NT2/D1 (cell line): ENCODE measurements around the gene DCC.

Experiments used
- SUZ12 ChIP-seq: IDR thresholded peaks from 2 replicates; pipeline ENCODE4 v1.6.1; 2011; ENCODE audit not compliant: insufficient read length, insufficient read depth; ENCODE audit errors: extremely low read depth
- YY1 ChIP-seq: IDR thresholded peaks from 2 replicates; pipeline ENCODE4 v1.6.1; 2011; ENCODE audit not compliant: insufficient read length, insufficient read depth

DNA sequence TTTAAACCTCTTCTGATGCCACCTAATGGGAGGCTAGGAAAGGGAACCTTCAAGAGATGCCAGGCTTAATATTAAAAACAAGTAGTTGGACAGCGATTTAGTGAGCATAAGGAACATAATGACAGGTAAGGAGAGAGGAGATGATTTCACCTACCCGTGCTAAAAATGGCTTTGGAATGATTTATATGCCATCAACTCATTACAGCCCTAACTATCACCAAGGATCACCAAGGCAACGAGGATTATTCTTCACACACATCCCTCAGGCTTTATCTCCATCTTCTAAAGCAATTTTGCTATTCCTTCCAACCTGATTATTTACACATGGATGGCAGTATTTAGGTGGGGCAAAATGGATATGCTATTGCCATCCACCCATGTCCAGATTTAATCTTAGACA is 237.8 kb downstream of the DCC start:
- TF ChIP-seq YY1 (no peak), SUZ12 (no peak)
